HG03097 (cell line): ENCODE data around the gene PDE10A.
A peak's percentile ranks its signal among the peaks of the same experiment; 100 is the strongest.
"Not testable (repeated sequence)": the region's sequence is repeated elsewhere in the genome, so short reads cannot be mapped to it uniquely, and the experiment has no call there.

Experiments used
- ATAC-seq: cut with Tn5 transposase; IDR thresholded peaks from one replicate; pipeline ENCODE4 v1.9.1; 2021; ENCODE audit not compliant: unreplicated experiment, low FRiP score

The PDE10A gene

DNA sequence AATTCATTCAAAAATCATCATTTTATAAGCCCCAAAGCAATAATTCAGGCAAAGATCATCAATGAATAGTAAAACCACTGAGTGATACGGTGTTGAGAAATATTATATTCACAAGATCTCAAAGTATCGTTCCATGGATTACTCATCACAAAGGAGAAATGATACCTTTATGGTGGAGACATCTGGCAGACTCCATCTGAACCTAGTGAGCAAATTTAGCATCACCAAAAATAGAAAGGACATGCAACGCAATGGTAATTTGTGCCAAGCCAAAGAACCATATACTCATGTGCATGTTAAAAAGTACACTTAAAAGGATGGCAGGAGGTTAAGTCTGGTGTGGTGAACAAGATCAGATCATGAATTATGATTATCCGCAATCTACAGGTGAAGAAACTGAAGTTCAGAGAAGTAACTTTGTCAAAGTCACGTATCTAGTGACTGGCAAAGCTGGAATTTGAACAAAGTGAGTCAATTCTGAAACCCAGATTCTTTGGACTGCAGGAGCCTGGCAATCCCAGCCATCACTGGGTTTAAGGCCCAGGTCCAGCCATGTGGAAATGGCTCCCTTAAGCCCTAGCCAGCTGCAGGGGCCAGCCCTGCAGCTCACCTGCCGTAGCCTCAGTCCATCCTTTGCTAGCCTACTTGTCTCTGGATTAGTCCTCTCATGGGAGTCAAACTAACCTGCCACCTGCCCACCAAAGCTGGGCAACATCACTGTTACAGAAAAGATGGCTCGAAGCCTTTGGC lies 68.3 kb downstream of the PDE10A start:
- ATAC-seq, result no peak

DNA sequence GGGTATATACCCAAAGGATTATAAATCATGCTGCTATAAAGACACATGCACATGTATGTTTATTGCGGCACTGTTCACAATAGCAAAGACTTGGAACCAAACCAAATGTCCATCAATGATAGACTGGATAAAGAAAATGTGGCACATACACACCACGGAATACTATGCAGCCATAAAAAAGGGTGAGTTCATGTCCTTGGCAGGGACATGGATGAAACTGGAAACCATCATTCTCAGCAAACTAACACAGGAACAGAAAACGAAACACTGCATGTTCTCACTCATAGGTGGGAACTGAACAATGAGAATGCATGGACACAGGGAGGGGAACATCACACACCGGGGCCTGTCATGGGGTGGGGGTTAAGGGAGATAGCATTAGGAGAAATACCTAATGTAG lies 70.1 kb downstream of the PDE10A start:
- ATAC-seq, result not testable (repeated sequence)

DNA sequence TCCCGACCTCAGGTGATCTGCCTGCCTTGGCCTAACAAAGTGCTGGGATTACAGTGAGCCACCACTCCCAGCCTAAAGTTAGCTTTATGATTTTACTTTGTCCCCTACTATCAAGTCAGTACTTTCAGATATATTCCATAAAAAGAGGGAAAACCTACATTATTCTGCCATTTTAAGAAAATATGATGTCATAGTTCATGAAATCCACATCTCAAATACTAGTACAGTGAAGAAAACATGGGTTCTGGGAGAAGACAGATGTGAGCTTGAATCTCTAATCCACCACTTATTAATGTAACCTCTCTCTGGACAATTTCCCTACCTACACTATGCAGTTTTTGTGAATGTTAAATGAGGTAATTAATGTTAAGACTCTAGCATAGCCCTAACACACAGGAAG lies 74.5 kb downstream of the PDE10A start:
- ATAC-seq, result no peak

DNA sequence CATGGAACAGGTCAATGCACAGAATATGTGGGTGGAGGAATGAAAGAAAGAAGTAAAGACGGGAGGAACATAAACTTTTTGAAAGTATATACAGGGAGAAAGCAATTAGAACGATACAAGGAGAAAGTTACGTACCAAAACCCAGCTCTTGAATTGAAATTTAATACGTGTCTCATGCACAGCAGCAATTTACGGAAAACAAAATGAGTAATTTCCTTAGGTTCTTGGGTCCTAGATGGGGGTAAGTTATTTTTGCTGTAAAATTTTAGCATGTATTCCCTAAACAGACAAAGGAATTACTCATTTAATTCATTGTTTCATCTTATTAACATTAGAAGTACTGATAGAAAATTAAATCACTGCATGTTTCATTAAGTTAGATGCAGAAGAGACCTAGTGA lies 75.8 kb downstream of the PDE10A start:
- no peak for ATAC-seq

DNA sequence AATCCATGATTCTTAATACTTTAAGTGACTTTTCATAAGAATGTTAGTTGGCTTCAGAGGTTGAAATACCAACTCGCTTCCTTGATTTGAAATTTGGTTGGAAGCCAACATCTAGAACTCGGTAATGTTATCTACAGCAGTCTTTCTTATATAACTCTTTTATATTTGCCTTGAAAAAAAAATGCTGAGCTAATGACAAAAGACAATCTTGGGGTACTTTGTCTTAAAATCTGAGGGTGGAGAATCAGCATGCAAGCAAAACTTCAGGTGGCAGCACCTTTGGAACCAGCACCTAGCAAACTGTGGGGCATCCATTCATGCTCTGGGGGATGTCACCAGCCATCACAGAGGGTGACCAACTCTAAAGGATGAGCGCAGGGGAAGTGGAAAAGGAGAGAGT lies 76.3 kb downstream of the PDE10A start:
- no peak for ATAC-seq

DNA sequence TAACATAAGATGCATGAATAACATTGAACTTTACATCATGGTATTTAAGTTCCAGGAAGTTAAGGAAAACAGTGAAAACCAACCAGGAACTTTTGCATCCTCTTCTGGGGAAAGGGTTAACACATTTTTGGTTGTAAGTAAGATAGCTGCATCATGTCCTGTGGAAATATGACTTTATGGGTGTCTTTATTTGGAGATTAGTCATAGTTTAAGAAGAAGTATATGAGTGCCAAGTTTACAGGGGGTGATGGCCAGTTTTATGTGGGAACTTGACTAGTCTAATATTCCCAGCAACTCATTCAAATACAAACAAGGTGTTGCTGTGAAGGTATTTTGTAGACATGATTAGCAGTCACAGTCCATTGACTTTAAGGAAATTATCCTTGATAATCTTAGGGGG lies 78.0 kb downstream of the PDE10A start:
- no peak for ATAC-seq

DNA sequence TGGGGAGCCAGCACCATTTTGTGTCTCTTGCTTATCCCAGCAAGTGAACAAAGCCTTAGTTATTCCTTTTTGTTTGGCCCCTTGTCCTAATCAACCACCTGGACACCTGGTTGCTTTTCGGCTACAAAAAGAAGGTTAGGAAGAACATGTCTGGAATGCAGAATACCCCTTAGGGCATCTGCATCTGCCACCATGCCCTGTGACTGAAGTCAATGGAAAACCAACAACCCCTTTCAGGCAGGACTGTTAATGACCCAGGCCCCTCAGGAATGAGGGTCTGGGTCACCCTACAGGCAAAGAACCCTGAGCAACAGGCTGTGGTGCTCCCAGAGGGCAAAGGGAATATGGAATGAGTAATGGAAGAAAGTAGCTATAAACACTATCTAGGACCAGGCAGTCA lies 78.5 kb downstream of the PDE10A start:
- ATAC-seq, result no peak

DNA sequence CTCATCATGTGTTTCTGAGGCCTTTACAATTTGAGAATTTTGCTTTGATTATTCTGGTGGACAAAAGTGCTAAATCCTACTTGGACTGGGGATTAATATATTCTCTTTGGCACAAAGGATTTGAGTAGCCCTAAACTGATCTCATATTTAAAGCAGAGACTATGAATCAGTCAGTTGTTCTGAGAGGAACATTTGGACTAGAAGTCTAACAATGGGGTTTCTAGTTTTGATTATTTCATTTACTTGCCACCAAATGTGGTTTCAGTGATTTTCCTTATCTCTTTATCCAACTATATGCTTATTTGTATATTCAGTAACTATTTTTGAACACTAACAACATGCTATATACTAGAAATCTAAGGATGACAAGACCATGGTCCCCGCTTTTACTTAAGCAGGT lies 81.4 kb downstream of the PDE10A start:
- no peak for ATAC-seq

DNA sequence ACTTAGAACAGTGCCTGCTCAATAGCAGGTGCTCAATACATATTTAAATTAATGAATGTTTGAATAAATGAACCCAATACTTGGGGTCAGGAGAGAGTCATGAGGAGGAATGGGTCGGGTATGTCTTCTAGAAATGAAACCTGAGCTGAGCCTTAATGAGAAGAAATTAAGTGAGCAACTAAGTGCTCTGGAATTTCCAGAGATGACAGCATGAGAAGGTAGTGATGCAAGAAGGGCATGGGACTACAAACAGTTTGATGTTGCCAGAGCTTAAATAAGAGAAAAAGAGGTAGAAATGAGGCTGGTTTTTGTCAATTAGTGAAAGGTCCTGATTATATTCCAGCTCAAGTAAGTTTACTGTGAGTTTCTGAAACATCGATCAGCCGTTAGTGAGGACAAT lies 82.9 kb downstream of the PDE10A start:
- ATAC-seq, result no peak

DNA sequence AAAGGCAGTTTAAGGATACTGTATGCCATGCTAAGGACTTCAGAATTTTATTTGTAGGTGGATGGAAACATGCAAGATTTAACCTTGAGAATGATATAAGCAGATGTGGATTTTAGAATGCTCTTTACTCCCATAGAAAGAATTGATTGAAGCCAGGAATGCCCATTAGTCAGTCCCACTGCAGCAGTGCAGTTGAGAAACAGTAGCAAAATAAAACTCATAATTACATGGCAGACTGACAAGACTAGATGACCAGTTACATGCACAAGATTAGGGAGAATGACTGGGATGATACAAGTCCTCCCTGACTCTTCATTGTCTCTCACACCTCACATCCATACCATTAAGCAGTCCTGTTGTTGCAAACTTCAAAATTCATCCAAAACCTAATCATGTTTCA lies 83.9 kb downstream of the PDE10A start:
- no peak for ATAC-seq

DNA sequence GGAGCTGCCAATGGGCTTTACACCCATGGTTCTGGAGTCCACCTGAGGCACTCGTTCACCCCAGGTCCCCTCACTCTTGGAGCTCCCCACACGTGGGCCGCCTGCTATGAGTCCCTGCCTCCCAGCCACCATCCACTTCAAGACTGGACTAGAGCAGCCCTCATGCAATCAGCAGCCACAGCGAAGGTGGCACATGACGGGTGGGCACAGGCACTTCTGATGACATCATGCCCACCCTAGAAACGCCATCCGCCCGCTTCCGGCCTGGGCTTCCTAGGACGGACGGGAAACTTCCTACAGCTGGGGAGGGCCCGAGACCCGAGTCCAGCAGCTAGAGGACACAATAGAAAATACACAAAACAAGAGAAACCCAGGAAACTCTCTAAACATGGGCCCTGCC lies 85.5 kb downstream of the PDE10A start:
- ATAC-seq, result no peak

DNA sequence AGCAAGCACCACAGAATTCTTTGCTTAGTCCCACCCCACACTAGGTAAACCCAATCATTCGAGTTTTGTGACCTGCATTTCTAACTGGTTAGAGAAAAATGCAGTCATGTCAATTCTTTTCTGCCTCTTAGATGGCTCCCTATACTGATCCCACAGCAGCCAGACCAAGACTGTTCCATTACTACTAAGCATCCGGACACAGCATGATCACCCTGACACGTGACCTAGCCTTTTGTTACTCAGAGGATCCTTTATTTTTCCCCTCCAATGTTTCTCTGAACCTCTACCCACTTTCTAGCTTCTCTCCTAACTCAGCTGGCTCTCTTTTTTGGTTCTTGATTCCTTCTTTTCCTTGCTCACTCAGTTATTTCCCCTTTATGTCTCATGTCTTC lies 87.9 kb downstream of the PDE10A start:
- ATAC-seq, result no peak

DNA sequence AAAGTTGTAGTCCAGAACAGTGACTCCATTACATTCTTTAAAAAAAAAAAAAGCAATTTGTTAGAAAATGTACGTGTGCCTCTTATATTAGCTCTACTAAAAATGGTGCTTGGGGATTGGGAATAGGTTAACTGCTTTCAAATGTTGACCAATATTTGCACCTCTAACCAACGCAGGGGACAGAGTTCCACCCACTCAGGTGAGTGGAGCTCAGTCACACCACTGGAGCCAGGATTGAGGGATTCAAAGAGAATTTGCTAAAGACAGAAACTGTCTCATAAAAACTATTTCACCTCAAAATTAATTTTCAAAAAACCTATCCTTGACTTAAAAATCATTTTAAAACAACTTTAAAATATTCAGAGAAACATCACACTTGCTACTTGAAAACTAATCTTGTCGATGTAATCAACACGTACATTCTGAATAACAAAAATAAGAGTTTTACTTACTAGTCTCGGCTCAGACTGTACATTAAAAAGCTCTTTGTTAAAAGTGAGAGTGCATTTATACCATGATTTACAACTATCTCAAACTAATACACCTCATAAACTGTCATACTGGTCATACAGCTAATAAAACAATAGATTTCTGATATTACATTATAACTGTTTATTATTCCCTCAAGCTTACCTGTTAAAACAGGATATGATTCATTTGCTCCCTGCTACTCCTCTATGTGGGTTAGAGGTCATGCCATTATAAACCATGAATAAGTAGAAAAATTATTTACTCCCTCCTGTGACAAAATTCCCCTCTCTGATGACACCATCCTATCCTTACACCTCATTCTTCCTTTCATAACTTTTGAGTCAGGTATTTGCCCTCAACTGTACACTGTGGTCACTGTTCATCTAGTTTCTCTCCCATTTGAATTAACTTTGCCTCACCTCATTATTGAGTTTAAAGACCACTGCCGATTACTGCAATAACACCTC lies 88.6 kb downstream of the PDE10A start:
- no peak for ATAC-seq

DNA sequence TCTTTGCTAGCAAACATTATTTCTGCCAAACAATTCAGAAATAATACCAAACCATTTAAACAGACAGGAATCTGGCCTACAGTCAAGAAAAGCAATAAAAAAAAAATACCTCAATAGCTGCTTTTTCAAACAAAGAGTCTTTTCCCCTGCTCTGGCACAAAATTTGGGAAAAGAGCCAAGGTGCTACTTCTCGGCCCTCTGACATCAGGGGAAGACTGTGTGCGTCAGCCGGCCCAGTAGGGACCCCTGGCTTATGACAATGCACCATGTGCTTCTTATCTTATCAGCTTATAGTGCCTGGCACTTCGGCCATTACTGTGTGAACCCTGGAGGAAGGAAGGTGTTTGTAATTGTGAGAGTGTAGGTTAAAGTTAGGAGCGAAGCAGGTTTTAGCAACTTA lies 89.4 kb downstream of the PDE10A start:
- no peak for ATAC-seq

DNA sequence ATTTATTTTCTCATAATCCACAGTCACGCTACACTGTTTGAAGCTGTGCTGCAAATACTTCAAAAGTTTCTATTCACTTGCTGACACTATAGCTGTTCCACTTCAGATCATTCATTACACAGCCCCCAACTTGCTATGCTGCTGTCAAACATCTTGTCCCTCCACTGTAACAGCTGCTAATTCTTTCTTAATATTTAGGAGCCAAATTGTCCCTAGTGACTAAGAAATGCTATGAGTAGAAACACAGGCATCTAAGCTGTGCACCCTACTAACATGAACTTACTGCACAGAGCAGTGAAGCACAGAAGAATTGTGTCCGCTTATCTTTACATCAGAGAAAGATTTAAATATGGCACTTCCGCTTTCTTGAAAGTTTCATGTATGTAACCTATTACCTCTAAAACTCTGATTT lies 91.3 kb downstream of the PDE10A start:
- peak; percentile 87 for ATAC-seq

DNA sequence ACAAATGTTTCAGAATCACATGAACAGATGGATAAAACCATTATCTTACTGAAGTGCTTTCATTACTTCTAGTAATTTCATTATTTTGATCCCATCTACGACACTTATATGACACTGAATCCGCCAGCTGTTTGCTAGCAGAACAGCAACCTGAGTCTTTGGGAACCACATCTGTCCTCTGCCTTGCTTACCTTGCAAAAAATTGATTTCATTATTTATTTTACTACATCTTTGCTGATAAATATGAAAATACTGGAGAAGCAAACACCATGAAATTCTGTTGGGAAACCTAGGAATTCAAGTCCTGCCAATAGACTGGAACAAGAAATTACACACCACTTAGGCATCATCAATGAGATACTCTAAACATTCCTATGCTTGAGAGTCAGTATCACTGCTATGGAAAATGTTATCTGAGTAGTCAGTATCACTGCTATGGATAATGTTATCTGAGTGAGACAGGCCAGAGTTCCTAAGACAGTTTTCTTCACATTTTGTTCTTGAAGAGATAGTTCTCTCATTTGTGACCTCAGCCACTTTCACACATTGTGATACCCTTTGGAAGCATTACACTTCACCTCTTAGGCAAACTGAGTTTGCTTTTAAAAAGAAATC lies 91.9 kb downstream of the PDE10A start:
- peak; percentile 14 for ATAC-seq

DNA sequence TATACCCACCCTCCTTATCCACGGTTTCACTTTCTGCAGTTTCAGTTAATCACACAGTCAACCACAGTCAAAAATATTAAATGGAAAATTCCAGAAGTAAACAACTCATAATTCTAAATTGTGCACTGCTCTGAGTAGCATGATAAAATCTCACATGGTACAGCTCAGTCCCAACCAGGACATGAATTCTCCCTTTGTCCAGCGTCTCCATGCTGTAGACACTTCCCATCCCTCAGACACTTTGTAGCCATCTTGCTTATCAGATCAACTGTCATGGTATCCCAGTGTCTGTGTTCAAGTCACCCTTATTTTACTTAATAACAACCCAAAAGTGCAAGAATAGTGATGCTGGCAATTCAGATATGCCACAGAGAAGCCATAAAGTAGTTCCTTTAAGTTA lies 94.7 kb downstream of the PDE10A start:
- ATAC-seq, result no peak

DNA sequence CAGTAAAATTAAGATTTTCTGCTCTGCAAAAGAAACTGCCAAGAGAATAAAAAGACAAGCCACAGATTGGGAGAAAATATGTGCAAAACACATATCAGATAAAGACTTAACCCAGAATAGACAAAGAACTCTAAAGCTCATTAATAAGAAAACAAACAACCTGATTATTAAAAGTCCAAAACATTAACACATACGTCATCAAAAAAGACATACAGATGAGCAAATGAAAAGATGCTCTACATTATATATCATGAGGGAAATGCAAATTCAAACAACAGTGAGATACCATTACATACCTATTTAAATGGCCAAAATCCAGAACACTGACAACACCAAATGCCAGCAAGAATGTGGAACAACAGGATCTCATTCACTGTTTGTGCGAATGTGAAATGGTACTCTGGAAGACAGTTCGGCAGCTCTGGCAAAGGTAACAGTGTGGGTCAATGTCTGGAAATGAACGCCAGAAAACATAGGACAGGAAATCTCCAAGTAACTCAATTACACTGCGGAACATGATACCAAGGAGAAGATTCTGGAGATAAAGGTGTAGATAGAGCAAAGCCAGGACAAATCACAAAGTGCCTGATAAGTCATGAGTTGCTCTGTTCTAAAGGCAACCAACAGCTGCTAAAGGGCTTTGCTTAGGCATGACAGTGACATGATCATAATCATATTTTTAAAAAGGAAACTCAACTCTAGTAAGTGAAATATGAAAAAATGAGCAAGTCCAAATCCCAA lies 96.8 kb downstream of the PDE10A start:
- no peak for ATAC-seq

DNA sequence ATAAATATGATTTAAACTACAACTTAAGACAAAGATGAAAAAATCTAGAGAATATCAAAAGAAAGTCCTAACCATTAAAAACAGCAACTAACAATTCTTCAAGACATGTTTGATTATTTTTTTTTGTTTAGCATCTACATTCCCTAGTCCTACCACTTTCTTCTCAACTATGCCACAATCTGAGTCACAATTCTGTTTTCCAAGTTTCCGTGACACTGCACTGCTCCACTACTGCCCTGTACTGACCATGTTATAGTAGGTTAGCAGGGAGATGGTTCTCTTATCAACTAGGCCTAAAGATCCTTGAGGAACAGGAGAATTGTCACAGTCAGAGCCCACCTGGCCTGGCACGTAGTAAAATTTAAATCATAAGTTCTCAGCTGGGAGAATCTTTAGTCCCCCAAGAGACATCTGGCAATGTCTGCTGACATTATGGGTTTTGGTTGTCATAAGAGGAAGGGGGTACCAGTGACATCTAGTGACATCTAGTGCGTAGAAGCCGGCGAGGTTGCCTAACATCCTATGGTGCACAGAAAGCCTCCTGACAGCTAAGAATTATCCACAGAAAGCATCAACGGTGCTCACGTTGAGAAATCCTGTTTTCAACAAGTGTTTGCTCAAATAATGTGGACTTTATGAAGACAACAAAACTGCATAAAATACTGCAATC lies 100.5 kb downstream of the PDE10A start:
- no peak for ATAC-seq

DNA sequence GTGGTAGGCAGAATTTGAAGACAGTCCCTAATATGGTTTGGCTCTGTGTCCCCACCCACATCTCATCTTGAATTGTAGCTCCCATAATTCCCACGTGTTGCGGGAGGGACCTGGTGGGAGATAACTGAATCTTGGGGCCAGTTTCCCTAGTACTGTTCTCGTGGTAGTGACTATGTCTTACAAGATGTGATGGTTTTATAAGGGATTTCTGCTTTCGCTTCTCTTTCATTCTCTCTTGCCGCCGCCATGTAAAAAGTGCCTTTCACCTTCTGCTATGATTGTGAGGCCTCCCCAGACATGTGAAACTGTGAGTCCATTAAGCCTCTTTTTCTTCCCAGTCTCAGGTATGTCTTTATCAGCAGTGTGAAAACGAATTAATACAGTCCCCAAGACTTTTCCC lies 103.4 kb downstream of the PDE10A start:
- ATAC-seq, result no peak
